ENCODE measurements around the gene RANBP17.

RANBP17 gene

DNA sequence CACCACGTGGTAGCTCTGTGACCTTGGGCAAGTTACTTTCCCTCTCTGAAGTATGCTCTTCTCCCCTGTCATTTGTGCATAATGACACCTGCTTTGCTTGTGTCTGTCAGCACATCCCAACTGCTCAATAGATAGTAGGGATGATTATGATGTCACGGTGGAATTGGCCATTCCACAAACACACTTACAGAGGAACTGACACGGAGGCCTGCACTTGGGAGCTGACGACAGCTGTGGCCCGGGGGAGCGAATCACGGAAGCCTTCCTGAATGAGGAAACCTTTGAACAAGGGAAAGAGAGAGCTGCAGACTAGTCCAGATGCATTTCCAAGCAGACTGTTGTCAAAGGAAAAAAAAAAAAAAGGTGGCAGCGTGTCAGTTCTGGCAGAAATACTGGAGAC, 468.2 kb downstream of the RANBP17 start:
- FAIRE-seq, result no peak

DNA sequence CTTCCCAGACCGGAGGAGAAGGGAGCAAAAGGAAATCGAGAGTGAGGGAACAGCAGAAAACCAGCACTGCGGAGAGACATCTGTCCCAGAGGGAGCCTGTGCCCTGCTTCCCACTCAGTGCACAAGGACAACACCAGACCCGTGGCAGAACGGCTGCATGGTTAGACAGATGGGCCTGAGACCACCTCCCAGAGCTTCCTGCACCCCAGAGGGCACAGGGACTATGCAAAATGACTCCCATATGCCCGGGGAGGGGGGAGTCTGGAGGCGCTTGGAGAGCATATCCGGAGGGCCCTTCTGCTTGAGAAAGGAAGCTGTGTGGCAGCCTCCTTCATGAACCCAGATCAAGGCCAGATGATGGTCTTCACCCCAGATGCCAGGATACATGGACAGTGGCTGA, 473.8 kb downstream of the RANBP17 start:
- FAIRE-seq, result no peak

DNA sequence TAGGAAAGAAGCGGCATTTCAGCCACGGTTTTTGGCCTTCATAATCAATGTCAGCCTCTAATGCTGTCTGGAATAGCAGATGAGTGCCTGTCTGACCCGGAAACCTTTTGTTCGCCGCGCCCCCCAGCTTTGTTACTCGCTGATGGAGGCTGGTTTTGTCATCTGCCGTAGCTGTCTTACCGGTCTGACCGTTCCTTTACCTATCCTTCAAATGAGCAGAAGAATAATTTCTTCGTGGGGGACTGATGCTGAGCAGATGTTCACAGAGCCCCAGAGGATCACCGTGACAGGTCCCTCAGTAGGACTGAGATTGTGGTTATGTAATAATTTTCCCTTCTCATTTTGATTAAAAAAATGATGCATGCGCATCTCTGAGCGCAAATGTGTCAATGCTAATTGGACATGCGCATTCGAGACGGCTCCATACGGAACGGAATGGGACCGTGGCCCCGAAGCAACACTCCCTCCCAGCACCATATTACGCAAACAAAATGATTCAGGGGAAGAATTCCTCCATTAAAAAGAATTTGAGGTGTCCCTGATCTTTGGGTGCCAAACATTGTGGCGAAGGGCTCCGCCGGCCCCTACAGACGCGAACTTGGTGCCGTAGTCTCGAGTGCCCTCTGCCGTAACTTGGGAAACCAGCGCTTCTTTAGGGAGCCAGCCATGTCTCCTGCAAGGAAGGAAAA, 474.8 kb downstream of the RANBP17 start:
- FAIRE-seq, result no peak

DNA sequence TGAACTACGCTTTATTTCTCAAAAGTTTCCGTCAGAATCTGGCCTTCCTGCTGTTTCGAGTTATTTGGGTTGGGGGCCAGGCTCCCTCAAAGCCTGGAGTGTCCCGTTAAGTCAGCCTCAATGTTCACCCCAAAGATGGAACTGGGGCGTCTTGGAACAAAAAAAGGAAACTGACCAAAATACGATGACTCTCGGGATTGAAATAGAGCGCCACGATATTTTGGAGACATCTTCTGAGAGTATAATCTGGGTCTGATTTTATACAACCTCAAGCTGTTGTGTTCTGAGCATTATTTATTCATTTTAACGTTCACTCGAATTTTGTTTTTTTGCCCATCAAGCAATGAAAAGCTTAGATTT, 475.4 kb downstream of the RANBP17 start:
- no peak for FAIRE-seq

DNA sequence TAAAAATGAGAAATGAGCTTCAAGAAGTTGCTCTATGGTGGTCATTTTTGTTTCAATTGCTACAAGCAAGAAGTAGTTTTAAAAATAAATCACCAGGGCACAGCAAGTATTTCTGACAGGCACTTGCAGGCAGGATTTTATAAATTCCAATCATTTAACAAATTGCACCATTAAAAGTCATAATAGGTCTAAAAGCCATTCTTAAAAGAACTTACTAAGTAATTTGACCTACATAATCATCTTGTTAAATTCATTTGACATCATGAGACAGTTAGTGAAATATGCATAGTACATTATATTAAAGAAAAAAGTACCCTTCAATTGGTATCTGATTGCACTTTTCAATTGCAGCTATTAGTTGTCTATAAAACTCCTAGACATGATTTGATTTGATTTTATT, 478.2 kb downstream of the RANBP17 start:
- FAIRE-seq, result no peak

DNA sequence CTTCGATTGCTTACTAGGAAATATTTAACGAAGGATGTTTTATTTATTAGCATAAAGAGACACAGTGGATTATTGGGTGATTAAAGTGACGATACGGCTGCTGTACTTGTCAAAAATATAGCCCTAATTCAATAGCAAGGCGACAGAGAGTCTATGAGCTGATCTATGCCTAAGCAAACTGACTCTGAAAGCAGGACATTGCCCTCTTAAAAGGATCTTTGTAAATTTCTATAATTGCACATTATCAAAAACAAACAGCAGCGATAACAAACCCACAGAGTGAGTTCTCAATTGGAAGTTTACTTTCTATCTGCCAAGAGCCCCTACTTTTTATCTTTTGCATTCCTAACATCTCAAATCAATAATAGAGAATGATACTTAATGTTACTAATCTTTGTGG, 478.7 kb downstream of the RANBP17 start:
- no peak for FAIRE-seq

DNA sequence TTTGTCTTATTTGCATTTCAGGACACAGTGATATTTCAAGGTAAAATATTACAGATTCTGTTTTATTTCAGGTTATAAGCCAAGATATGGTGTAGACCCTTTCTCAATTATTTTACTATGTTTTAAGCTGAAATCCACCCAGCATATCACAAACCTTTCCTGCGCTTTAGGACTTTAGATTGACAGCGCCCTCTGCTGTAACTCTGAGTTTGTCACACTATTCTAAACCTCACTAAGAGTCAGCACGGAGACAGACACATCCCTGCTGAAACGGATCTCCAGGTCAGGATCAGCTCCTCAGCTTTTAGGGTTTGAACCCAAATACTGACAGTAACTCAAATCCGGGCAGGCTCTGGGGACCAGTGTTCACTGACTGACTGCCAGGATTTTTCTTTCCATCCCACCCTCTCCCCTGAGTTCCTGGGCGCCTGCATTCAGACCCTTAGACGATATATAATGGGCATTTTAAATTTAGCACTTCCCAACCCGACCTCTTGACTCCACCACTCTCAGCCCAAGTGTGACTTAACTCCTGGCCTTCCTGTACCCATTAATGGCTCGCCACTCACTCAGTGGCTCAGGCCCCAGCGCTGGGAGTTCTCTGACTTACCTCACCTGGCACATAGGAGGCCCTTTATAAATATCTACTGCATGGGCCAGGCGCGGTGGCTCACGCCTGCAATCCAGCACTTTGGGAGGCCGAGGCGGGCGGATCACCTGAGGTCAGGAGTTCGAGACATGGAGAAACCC, 480.7 kb downstream of the RANBP17 start:
- FAIRE-seq, result peak; percentile 36

DNA sequence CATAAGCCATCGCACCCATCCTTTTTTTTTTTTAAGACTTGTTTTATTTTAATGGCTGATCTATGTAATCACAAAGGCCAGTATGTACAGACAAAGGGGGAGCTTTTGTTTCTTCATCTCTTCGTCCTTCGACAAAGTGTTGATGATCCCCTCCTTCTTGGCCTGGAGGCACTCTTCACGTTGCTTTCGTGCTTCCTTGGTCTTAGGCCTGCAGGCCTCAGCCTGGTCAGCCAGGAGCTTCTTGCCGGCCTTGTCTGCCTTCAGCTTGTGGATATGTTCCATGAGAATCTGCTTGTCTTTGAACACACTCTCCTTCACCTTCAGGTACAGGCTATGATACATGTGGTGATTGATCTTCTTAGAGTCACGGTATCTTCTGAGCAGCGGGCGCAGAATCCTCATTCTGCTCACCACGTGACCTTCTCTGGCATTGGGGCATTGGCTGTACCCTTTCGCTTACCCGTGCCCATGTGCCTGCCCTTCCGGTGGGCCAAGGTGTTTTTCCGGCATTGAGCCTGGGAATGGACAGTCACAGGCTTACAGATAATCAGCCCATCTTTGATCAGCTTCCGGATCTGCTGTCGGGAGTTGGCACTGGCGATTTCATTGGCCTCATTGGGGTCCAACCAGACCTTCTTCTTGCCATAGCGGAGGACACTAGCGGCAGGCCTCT, 483.3 kb downstream of the RANBP17 start:
- no peak for FAIRE-seq

Data from islet of Langerhans (tissue), 1 donor.